ENCODE measurements around the gene FAM120B.
"Not testable (repeated sequence)": the region's sequence is repeated elsewhere in the genome, so short reads cannot be mapped to it uniquely, and the experiment has no call there.

Gene FAM120B

GRCh38 chr6:170372380-170373325 is 66.1 kb downstream of the FAM120B start:
- no peak for TF ChIP-seq ZNF274 (IDR thresholded peaks at IDR 0.05; ENCODE audit: low read depth, low read length)

GRCh38 chr6:170374571-170375444 is 68.2 kb downstream of the FAM120B start:
- no peak for TF ChIP-seq ZNF274 (IDR thresholded peaks at IDR 0.05; ENCODE audit: low read depth, low read length)
- H3K4me3 ChIP-seq (ENCODE audit: low read length) = no peak overlapping the region

More at GRCh38 chr6:170372380-170373325, 66.1 kb downstream of the FAM120B start:
- no peak overlapping the region for H3K4me3 ChIP-seq (ENCODE audit: low read length)

GRCh38 chr6:170375661-170376060 is 69.1 kb downstream of the FAM120B start:
- TF ChIP-seq ZNF274 (IDR thresholded peaks at IDR 0.05; ENCODE audit: low read depth, low read length) = no peak
- H3K4me3 ChIP-seq (ENCODE audit: low read length) = no peak overlapping the region

- no peak for TF ChIP-seq ZNF274 (IDR thresholded peaks at IDR 0.05; ENCODE audit: low read depth, low read length)
Measured at GRCh38 chr6:170376386-170377043, 70.0 kb downstream of the FAM120B start.

GRCh38 chr6:170378502-170378901 is 71.9 kb downstream of the FAM120B start:
- H3K4me3 ChIP-seq (ENCODE audit: low read length) = no peak overlapping the region
- TF ChIP-seq ZNF274 (IDR thresholded peaks at IDR 0.05; ENCODE audit: low read depth, low read length) = no peak

More at GRCh38 chr6:170376386-170377043, 70.0 kb downstream of the FAM120B start:
- no peak overlapping the region for H3K4me3 ChIP-seq (ENCODE audit: low read length)

DNA sequence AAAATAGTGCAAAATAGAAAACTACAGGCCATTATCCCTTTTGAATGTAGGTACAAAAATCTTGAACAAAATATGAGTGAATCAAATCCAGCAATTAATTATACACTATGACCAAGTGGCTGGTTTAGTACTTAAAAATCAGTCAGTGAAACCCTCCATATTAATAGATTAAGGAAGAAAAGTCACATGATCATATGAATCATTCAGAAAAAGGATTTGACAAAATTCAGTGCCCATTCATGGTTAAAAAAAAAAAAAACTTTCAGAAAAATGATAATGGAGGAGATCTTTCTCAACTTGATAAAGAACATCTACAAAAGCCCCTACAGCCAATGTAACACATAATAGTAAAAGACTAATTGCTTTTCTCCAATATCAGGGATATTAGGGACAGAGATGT is 75.0 kb downstream of the FAM120B start:
- TF ChIP-seq ZNF274 (IDR thresholded peaks at IDR 0.05; ENCODE audit: low read depth, low read length) = no peak
- H3K4me3 ChIP-seq (ENCODE audit: low read length) = no peak overlapping the region

- no peak for TF ChIP-seq ZNF274 (IDR thresholded peaks at IDR 0.05; ENCODE audit: low read depth, low read length)
- H3K4me3 ChIP-seq (ENCODE audit: low read length) = no peak overlapping the region
Measured at GRCh38 chr6:170383466-170384035, 77.0 kb downstream of the FAM120B start.

- no peak overlapping the region for H3K4me3 ChIP-seq (ENCODE audit: low read length)
- TF ChIP-seq ZNF274 (IDR thresholded peaks at IDR 0.05; ENCODE audit: low read depth, low read length) = no peak
Measured at GRCh38 chr6:170385506-170385905, 78.9 kb downstream of the FAM120B start.

DNA sequence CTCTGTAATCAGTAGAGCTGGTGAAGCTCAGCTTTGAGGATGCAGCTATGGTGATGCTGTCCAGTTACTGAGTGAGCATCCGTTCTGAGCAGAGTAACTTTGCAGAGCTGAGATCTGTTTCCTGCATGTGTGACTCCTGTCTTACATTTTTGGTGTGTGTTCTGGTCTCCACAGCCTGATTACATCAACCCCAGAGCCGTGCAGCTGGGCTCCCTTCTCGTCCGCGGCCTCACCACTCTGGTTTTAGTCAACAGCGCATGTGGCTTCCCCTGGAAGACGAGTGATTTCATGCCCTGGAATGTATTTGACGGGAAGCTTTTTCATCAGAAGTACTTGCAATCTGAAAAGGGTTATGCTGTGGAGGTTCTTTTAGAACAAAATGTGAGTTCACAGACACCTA is 81.6 kb downstream of the FAM120B start:
- no peak overlapping the region for H3K4me3 ChIP-seq (ENCODE audit: low read length)
- no peak for TF ChIP-seq ZNF274 (IDR thresholded peaks at IDR 0.05; ENCODE audit: low read depth, low read length)

- TF ChIP-seq ZNF274 (IDR thresholded peaks at IDR 0.05; ENCODE audit: low read depth, low read length) = no peak
- H3K4me3 ChIP-seq (ENCODE audit: low read length) = no peak overlapping the region
Measured at GRCh38 chr6:170393033-170393432, 86.5 kb downstream of the FAM120B start.

GRCh38 chr6:170393807-170394399 is 87.3 kb downstream of the FAM120B start:
- no peak for TF ChIP-seq ZNF274 (IDR thresholded peaks at IDR 0.05; ENCODE audit: low read depth, low read length)
- H3K4me3 ChIP-seq (ENCODE audit: low read length) = no peak overlapping the region

DNA sequence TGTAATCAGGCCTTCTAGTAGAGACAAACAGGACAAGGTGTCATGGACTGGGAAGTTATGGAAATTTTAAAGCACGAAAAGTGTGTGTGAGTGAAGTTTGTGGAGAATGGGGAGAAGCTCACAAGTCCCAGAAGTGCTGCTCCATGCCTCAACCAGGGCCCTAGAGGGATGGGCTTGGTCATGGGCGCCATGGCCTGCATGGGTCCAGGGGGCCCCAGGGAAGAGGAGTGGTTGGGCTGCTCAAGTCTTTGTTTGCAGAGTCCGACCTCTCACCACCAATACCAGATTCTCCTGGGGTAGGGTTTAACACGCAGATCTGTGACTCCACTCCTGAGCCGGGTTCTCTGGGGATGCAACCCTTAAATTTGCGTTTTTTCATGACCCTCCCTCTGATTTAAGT is 88.4 kb downstream of the FAM120B start:
- TF ChIP-seq ZNF274 (IDR thresholded peaks at IDR 0.05; ENCODE audit: low read depth, low read length) = no peak
- H3K4me3 ChIP-seq (ENCODE audit: low read length) = no peak overlapping the region

DNA sequence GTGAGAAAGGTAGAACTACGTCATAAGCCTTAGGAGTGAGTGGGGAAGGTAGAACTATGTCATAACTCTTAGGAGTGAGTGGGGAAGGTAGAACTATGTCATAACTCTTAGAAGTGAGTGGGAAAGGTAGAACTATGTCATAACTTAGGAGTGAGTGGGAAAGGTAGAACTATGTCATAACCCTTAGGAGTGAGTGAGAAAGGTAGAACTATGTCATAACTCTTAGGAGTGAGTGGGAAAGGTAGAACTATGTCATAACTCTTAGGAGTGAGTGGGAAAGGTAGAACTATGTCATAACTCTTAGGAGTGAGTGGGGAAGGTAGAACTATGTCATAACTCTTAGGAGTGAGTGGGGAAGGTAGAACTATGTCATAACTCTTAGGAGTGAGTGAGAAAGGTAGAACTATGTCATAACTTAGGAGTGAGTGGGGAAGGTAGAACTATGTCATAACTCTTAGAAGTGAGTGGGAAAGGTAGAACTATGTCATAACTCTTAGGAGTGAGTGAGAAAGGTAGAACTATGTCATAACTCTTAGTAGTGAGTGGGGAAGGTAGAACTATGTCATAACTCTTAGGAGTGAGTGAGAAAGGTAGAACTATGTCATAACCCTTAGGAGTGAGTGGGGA is 92.3 kb downstream of the FAM120B start:
- not testable (repeated sequence) for H3K4me3 ChIP-seq (ENCODE audit: low read length)

DNA sequence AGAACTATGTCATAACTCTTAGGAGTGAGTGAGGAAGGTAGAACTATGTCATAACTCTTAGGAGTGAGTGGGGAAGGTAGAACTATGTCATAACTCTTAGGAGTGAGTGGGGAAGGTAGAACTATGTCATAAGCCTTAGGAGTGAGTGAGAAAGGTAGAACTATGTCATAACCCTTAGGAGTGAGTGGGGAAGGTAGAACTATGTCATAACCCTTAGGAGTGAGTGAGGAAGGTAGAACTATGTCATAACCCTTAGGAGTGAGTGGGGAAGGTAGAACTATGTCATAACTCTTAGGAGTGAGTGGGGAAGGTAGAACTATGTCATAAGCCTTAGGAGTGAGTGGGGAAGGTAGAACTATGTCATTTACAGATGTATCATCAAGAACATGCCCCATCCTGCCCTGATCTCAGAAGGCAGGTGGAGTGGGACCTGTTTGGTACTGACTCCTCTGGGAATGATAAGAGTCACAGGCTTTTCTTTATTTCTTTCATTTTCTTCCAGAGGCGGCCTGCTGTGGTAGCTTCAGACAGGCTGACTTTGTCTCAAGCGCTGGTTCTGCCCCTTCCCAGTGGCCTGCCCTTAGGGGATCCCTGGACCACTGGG is 93.5 kb downstream of the FAM120B start:
- not testable (repeated sequence) for H3K4me3 ChIP-seq (ENCODE audit: low read length)

All from GM08714 (cell line).